NAMALWA (cell line): Measurements from ENCODE around the gene ENTPD6.
A peak's percentile ranks its signal among the peaks of the same experiment; 100 is the strongest.
"Not testable (repeated sequence)": the region's sequence is repeated elsewhere in the genome, so short reads cannot be mapped to it uniquely, and the experiment has no call there.

Source experiments
- DNase-seq: peaks from one replicate; pipeline ENCODE4 v3.0.0-alpha.2; 2015; ENCODE audit warnings: low spot score

The ENTPD6 gene

DNA sequence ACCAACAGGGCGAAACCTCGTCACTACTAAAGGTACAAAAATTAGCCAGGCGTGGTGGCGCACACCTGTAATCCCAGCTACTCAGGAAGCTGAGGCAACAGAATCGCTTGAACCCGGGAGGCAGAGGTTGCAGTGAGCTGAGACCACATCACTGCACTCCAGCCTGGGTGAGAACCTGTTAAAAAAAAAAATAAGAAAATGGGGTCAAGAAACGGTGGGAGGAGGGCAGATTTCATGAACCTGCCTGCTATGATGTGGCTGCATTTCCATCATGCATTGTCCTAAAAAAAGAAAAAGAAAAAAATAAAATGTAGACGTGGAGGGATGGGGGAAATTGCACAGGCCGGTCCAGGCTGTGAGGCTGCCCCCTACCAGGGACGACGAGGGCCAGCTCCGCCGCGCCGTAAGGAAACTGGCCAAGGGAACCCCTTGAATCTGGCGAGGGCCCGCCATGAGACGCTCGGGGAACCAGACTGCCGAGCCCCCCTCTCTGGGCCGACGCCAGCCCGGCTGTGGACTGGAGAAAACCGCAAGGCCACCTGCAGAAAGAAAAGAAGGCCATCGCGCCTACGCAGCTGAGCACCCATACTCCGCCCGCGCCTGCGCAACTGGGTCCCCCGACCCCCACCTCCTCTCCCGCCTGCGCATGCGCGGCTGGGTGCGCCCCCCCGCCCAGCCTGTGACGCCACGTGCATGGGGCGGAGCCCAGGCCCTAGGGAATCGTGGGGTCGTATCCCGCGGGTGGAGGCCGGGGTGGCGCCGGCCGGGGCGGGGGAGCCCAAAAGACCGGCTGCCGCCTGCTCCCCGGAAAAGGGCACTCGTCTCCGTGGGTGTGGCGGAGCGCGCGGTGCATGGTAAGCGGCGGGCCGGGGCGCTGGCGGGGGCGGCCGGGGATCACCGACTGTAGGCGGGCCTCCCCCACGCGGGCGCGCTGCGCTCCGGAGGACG, at the start of gene ENTPD6:
Gene ENTPD6 (plus strand): TSS at position 699 of the 948 bp plus-strand sequence. CDS start 10,825 bp downstream, outside the sequence.
- peak; percentile 94 for DNase-seq

DNA sequence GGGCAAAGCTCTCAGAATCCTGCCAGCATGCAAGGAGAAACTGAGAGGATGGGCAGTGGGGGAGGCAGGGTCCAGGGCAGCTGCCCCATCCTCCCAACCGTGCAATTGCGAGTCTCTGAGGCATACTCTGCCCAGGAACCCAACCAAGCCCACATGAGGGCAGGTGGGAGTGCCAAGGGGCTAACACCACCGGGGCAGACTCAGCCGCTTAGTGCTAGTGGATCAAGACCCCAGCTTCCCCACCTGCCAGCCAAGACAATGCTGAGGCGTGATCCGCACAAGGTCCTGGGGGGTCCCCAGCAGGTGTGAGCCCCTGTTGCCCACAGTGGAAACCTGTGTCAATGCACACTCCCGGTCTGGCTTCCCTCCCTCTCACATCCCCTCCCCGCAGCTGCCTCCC, 48.5 kb upstream of the ENTPD6 start:
- no peak for DNase-seq

DNA sequence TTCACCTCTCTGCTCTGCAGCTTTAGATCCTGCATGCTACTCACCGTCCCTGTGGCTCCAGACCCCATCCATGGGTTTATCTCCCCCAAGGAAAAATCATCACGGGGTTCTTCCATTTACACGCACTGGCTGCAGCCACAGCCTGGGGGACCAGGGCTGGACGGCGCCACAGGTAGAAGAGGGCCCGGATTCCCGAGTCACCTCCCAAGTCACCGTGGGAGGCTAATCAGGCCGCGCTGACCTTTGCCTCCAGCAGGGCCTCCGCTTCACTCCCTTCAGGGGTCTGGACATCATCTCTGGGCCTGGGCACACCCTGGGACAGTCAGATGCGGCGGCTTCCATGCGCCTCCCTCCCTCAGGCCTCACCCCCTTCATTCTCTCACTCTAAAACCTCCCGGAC, 47.8 kb upstream of the ENTPD6 start:
- no peak for DNase-seq

DNA sequence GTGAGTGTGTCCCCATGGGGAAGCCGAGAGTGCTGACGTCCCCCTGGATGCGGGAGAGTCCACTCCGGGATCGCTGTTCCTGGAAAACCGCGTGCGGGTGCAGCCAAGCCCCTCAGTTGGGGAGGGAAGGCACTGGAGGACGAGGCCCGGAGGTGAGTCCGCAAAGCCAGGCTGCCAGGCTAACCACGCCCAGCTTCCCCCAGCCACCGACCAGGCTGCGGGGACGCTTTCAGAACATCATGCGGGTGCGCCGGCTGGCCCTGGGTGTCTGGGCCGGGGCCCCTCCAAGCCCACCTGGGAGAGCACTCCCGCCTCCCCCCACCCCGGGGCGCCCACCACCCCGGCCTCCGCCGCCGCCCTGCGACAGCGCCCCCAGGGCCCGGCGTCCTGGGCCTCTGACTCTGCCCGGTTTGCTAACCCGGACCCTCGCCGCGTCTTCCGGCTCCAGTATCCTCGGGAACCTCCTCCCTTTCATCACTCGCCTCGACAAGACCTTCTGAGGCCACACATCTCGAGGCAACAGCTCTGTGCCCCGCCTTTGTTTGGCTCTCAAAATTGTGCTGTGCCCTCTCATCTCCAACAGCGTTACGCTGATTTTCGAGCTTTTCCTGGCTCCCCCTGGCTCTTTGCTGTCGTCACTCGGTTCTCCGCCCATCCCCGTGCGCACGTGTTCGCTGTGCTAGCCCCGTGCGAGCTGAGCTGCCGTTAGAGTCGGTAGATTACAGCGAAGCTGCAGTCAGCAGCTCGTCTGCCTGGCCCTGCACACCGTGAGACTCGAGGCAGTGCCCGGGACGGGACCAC, 47.1 kb upstream of the ENTPD6 start:
- no peak for DNase-seq

DNA sequence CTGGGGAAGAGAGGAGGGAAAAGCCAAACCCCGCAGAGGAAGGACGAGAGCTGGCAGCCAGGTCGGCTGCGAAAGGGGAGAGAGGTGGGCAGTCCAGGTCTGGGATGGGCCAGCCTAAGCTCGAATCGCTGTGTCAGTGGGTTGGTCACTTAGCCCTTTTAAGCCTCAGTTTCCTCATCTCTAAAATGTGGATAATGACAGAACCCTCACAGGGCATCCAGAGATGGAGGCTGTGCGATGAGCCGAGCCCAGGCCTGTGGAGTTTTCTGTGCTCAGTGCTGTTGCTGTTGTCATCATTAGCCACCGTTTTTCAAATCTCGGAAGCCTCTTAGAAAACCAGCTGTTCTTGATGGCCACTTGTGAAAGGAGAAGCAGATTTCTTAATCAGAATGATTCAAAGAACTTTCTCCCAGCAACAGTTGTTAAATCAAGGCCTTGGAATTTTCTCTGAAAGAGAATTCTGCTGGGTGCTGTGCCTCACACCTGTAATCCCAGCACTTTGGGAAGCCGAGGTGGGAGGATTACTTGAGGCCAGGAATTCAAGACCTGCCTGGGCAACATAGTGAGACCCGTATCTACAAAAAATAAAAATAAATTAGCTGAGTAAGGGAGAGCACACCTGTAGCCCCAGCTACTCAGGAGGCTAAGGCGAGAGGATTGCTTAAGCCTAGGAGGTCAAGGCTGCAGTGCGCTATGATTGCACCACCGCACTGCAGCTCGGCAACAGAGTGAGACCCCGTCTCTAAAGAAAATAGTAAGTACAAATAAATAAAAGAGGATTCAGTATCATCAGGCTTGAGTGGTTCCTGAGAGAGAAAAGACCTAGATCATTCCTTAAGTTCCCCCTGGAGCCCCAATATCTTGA, 46.3 kb upstream of the ENTPD6 start:
- DNase-seq = no peak

DNA sequence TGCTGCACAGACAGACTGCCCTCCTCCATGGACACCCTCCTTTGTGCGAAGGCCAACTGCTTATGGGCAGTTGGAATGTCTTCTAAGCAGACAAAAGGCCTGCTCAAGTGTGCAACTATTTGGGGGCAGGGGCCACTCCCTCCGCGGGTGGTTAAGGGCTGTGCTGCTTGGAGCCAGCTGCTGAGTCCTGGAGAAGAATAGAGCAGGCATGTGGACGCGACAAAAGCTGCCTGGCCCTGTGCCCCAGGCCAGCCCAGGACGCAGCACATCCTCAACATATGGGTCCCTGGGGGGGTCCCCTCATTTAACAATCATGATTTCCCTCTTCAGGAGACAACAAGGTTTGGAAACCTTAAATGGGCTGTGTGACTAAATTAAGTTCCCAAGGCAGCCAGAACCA, 45.5 kb upstream of the ENTPD6 start:
- DNase-seq = no peak

DNA sequence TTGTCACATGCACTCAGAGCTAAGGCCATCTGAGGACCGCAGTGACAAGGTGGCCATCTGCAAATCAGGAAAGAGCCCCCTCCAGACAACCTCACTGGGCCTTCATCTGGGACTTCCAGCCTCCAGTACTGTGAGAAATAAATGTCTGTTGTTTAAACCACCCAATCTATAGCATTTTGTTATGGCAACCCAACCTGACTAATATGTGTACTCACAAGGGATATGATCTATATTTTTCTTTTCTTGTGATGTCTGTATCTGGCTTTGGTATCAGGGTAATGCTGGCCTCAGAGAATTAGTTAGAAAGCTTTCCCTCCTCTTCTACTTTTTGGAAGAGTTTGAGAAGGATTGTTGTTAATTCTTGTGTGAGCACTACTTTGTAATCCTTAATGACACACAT, 37.5 kb upstream of the ENTPD6 start:
- DNase-seq = no peak

DNA sequence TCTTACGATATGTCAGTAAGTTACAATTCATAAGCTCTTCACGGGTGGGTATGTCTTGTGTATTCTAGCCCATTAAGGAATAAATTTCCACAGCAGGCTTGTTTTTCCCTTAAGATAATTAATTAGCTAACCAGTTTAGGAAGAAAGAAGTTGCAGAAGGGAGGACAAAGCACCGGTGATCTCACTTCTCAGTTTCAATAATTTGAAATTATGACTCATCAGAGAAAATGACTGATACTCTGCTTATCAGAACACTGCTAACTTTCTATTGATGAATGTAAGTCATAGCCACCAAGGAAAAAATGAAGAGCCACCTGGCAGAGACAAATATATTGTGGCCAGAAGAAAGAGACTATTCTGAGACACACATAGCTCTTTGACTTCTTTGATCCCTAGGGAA, 35.0 kb upstream of the ENTPD6 start:
- no peak for DNase-seq

DNA sequence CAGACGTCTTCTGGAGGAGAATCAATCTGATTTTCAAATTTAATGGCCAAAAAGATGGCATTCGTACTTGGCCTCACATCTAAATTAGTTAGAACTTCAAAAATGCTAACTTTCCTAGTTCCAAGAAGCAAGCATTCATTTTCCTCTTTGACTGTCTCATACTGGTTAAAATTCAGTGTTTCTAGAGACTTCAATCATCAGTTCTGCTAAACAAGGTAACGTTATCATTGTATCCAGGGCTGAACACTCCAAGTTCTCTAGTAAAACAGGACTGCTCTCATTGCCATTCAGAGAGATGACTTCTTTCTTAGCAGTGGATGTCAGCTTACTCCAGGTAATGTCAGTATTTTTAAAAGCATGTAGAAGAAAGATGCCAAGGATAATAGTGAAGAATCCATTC, 34.6 kb upstream of the ENTPD6 start:
- DNase-seq = no peak

DNA sequence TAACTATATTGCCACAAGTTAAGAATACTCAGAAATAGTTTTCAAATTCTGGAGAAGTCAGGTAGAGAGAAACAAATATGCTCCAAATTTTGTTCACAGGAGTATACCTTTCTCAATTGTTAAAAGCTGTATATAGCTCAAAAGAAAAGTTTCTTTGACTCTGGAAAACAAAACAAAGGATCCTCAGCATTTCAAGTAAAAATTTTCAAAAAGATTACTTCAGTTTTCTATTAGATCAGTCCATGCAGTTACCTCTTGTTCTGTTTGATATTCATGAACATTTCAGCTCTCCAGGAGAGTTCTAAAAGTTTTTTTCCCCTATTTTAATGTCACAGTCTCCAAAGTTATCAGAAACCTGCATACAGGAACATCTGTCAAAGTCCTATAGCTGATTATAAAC, 30.4 kb upstream of the ENTPD6 start:
- no peak for DNase-seq

DNA sequence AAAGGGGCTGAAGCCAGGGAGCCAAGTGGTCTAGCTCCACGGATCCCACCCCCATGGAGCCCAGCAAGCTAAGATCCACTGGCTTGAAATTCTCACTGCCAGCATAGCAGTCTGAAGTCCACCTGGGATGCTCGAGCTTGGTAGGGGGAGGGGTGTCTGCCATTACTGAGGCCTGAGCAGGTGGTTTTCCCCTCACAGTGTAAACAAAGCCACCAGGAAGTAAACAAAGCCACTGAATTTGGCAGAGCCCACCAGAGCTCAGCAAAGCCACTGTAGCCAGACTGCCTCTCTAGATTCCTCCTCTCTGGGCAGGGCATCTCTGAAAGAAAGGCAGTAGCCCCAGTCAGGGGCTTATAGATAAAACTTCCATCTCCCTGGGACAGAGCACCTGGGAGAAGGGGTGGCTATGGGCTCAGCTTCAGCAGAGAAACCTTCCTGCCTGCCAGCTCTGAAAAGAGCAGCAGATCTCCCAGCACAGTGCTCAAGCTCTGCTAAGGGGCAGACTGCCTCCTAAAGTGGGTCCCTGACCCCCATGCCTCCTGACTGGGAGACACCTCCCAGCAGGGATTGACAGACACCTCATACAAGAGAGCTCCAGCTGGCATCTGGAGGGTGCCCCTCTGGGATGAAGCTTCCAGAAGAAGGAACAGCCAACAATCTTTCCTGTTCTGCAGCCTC, 29.3 kb upstream of the ENTPD6 start:
- DNase-seq = not testable (repeated sequence)

DNA sequence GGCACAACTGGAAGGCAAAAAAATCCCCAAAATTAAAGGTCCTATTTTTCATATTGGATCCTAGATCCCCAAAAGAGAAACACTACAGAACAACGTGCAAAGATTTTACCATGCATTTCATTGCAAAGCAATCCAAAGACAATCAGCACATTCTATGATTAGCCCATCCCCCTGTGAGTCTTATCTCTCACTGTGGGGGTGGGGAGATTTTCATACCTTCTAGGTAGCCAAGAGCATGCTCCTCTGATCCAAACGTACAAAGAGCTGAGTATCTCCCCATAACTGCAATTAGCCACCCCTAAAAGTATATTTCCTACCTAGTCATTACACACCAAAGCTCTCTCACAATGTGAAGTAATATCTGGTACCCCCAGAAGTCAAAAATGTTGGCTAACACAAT, 22.2 kb upstream of the ENTPD6 start:
- DNase-seq = no peak

DNA sequence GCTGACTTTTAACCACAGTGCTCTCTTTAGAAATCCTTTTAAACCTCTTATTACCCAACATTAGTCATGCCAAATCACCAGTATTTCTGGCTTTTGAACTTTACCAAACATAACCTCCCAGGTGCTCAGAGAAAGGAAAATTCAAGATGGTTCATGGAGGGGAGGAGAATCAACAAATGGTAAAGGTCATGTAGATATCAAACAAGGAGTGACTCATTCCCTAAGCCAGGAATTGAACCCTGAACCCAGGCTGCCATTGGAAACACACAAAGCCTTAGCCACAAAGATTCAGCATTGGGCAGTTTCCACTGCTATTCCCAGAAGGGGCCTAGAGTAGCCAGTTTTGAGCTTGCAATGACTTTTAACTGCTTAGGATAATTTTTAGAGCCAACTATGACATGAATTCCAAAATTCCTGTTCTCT, 21.6 kb upstream of the ENTPD6 start:
- DNase-seq = no peak

DNA sequence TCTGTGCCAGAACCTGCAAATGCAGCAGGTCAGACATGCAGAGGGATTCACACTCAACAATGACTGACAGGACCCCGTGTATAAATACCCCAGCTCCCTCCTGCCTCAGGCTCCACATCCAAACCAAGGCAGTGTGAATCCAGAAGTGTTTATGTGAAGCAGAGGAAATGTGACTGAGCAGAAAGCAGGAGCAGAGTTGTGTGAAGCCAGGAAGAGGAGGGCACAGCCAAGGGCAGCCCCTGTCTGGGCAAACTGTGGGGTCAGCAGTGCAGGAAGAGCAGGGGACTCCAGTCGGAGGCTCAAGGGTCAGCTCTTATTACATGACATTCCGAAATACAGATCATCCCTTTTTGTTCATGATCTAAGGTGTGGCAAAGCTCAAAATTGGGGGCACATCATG, 19.3 kb upstream of the ENTPD6 start:
- DNase-seq = no peak

DNA sequence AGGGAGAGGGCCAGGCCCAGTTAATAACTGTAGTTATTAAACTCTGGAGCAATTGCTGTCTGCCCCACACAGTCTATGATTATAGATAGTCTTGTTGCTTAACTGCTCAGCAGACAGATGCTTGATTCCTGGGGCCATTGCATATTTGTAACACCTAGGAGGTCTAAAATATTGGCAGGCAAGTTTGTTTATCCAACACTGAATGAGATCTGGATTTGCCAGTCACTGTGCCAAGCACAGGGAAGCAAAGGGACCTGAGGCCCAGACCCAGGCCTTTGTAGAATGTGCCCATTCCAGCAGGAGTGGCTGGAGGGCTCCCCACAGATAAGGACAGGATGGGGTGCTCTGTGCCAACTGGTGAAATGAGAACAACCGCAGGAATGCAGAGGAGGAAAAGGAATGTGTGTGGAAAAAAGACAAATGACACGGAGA, 17.6 kb upstream of the ENTPD6 start:
- DNase-seq = no peak

DNA sequence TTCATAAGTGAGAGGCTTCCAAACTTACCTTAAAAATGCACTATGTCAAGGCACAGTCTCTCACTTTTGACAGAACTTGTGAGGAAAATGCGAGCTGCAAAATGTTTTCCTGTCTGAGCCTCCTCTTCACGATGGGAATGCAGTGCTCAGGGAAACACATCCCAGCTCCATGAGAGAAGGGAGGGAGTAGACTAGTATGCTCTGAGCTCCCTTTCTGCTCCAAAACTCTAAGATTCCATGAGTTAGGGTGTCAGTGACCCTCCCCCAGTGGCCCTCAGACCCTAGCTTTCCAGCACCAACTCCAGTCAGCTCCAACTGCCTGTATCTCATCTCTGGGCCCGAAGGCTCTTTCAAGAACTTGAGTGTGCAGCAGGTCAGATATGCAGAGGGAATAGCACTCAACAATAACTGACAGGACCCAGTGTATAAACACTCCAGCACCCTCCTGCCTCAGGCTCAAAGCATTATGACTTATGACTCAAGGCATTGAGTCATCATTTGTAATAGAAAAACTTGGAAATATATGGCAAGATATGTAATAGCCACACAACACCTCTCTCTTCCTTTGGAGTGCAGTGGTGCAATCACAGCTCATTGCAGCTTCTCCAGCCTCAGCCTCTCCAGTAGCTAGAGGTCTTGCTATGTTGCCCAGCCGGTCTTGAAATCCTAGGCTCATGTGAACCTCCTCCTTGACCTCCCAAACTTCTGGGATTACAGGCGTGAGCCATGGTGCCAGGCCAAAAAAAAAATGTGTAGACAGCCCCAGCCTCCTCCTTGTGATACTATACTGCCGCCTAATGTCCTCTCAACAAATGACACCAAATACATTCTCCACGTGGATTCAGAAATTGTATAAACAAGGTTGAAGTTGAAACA, 16.7 kb upstream of the ENTPD6 start:
- peak; percentile 64 for DNase-seq

DNA sequence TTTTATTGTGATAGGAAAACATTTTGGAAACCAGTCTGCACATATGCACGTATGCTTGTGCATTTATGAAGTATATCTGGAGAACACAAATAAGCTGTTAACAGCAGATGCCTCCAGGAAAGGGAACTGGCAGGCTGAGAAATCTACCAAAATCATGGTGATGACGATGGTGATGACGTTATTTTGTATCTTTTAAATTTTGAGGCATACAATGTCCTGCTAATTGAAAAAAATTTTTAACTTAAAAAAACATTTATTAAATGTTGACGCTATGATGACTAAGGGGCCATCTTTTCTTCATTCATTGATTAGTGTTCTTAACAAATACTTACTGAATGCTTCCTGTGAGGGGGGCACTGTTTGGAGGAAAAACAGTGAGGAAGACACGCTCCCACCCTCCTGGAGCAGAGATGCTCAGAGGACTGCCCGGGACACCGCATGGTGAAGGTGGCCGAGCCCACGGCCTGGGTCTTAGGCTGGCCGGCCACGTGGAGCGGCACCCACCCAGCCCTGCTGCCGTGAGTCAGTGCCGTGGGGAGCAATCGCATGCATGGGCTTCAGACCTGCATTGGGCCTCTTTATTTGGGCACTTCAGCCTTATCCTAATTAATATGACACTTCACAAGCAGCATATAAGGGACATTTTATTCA, 15.9 kb upstream of the ENTPD6 start:
- DNase-seq = no peak

DNA sequence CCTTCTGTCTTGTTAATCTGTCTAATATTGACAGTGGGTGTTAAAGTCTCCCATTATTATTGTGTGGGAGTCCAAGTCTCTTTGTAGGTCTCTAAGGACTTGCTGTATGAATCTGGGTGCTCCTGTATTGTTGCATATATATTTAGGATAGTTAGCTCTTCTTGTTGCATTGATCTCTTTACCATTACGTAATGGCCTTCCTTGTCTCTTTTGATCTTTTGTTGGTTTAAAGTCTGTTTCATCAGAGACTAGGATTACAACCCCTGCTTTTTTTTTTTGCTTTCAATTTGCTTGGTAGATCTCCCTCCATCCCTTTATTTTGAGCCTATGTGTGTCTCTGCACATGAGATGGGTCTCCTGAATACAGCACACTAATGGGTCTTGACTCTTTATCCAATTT, 11.1 kb upstream of the ENTPD6 start:
- DNase-seq = not testable (repeated sequence)

DNA sequence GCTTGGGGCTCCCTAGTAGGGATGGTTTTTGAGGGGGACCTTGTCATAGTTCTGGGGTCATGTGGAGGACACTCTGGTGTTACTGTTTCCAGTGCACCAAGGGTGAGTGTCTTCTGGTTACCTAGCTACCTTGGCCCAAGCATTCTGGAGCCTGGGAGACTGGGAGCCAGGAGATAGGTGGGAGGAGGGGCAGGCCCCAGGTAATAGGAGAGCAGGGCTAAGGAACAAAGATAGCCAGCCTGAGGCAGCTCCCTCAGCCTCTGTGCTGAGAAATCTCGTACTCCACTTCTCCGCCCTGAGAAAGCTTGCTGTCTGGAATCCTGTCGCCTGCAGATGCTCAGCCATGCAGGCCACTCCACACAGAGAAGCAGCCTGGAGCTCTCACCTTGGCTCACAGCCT, 8.3 kb upstream of the ENTPD6 start:
- DNase-seq = no peak

DNA sequence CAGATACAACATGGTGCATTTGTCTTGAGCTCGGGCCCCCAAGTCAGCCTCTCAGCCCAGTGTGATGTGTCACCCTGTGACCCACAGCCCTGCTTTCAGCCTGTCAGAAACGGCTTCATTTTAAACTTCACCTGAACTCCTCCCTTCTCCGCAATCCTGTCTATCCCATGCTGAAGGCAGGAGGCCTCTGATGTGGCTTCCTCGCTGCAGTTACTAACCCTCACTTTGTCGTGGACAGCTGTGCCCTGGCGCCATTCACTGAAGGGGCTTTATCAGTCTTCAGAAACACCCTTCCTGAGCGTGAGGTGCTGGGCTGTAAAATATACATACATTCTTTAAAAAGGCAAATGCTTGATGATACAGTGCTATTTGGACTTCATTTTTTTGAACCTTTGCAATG, 7.9 kb upstream of the ENTPD6 start:
- no peak for DNase-seq
